HG02759 (cell line): ENCODE results near the gene TMEM273.
A peak's percentile ranks its signal among the peaks of the same experiment; 100 is the strongest.

ENCODE experiments used
- ATAC-seq: cut with Tn5 transposase; IDR thresholded peaks from one replicate; pipeline ENCODE4 v1.9.1; 2021; ENCODE audit warnings: mild to moderate bottlenecking, moderate library complexity; ENCODE audit not compliant: unreplicated experiment

TMEM273 gene

GRCh38 chr10:49187950-49188761 lies at the start of gene TMEM273:
Gene TMEM273 (minus strand): TSS chr10:49188391. CDS start chr10:49188336, 55 bp downstream.
- peak; percentile 84 for ATAC-seq

- no peak for ATAC-seq
Observed at GRCh38 chr10:49237985-49238384, 49.8 kb upstream of the TMEM273 start.

- no peak for ATAC-seq
Observed at GRCh38 chr10:49235392-49235791, 47.2 kb upstream of the TMEM273 start.

- ATAC-seq = no peak
Observed at GRCh38 chr10:49231086-49231820, 43.1 kb upstream of the TMEM273 start.

GRCh38 chr10:49230004-49230403 lies 41.8 kb upstream of the TMEM273 start:
- no peak for ATAC-seq

- no peak for ATAC-seq
Observed at GRCh38 chr10:49228677-49229076, 40.5 kb upstream of the TMEM273 start.

- no peak for ATAC-seq
Observed at GRCh38 chr10:49227406-49227805, 39.2 kb upstream of the TMEM273 start.

- no peak for ATAC-seq
Observed at GRCh38 chr10:49226594-49226993, 38.4 kb upstream of the TMEM273 start.

GRCh38 chr10:49225218-49225876 lies 37.2 kb upstream of the TMEM273 start:
- ATAC-seq = no peak

- no peak for ATAC-seq
Observed at GRCh38 chr10:49223205-49223604, 35.0 kb upstream of the TMEM273 start.

- no peak for ATAC-seq
Observed at GRCh38 chr10:49222170-49222569, 34.0 kb upstream of the TMEM273 start.

- no peak for ATAC-seq
Observed at GRCh38 chr10:49220679-49221078, 32.5 kb upstream of the TMEM273 start.

- ATAC-seq = no peak
Observed at GRCh38 chr10:49220031-49220430, 31.8 kb upstream of the TMEM273 start.

GRCh38 chr10:49219248-49219647 lies 31.1 kb upstream of the TMEM273 start:
- no peak for ATAC-seq

GRCh38 chr10:49218480-49218879 lies 30.3 kb upstream of the TMEM273 start:
- ATAC-seq = no peak

- no peak for ATAC-seq
Observed at GRCh38 chr10:49217645-49218044, 29.5 kb upstream of the TMEM273 start.

GRCh38 chr10:49213211-49213610 lies 25.0 kb upstream of the TMEM273 start:
- no peak for ATAC-seq

- ATAC-seq = no peak
Observed at GRCh38 chr10:49212783-49213182, 24.6 kb upstream of the TMEM273 start.

GRCh38 chr10:49212076-49212475 lies 23.9 kb upstream of the TMEM273 start:
- no peak for ATAC-seq

- no peak for ATAC-seq
Observed at GRCh38 chr10:49208996-49209395, 20.8 kb upstream of the TMEM273 start.

GRCh38 chr10:49207936-49208487 lies 19.8 kb upstream of the TMEM273 start:
- peak; percentile 42 for ATAC-seq
